GM13976 (cell line): Measurements from ENCODE around the gene SHANK2.

Experiments
- DNase-seq: peaks from one replicate; pipeline ENCODE4 v3.0.0; 2012; ENCODE audit warnings: low spot score
- CTCF ChIP-seq: IDR thresholded peaks from 2 replicates; pipeline ENCODE4 v1.5.1; 2012; ENCODE audit warnings: borderline replicate concordance, mild to moderate bottlenecking; ENCODE audit not compliant: insufficient read depth; ENCODE audit errors: extremely low read depth, missing control alignments, control extremely low read depth
- in situ Hi-C: fragments of 300-500 bp; cut with MboI; formaldehyde crosslinking; loops from one replicate; pipeline ENCODE4 v1.12.0; 2022; ENCODE audit warnings: low sequenced_read_pairs, mixed read lengths, inconsistent platforms; ENCODE audit not compliant: unreplicated experiment

SHANK2 gene

DNA sequence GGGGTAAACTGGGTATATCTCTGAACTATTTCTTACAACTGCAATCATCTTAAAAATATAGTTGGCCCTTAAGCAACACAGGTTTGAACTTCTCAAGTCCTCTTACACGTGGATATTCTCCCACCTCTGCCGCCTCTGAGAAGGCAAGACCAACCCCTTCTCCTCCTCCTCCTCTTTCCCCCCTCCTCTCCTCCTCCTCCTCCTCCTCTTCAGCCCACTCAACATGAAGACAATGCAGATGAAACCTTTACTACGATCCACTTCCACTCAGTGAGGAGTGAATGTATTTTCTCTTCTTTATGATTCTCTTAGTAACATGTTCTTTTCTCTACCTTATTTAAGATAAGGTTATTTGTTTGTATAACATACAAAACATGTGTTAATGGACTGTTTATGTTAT is 20.0 kb downstream of the SHANK2 start:
- no peak for DNase-seq
- in situ Hi-C loops, result no loop called here
- TF ChIP-seq CTCF, result no peak

- in situ Hi-C loops, result no loop called here
- no peak for DNase-seq
- no peak for TF ChIP-seq CTCF
Measured at GRCh38 chr11:71228961-71229360, 23.4 kb downstream of the SHANK2 start.

- in situ Hi-C loops, result no loop called here
- DNase-seq, result no peak
- no peak for TF ChIP-seq CTCF
Measured at GRCh38 chr11:71227058-71227659, 25.2 kb downstream of the SHANK2 start.

GRCh38 chr11:71223671-71224660 is 28.4 kb downstream of the SHANK2 start:
- DNase-seq, result no peak
- in situ Hi-C loops, result no loop called here
- TF ChIP-seq CTCF, result no peak

- in situ Hi-C loops, result no loop called here
- no peak for TF ChIP-seq CTCF
- no peak for DNase-seq
Measured at GRCh38 chr11:71223081-71223405, 29.3 kb downstream of the SHANK2 start.

- no peak for DNase-seq
- in situ Hi-C loops, result no loop called here
- no peak for TF ChIP-seq CTCF
Measured at GRCh38 chr11:71222318-71223080, 29.9 kb downstream of the SHANK2 start.
